Right atrium auricular region (tissue), 2 donors: ENCODE data around the gene PLCD4. TPM values are rescaled to one million over a fixed set of nuclear protein-coding genes. Genes with fewer than 3 reads are reported as not detected.

Experiments
- DNase-seq: peaks from one replicate; pipeline ENCODE4 v3.0.0-alpha.2; 2019; ENCODE audit warnings: low spot score
- H3K27ac ChIP-seq, 2 donors: fragments of 200-600 bp; sonication (generic); 1 replicate in 1 of 2; 2 replicates in 1 of 2; pipeline ENCODE4 v1.5.1; 2016 to 2019
- H3K27me3 ChIP-seq, 2 donors: fragments of 200-600 bp; sonication (generic); one replicate each; pipeline versions ENCODE4 v1.5.1 to v1.6.0; 2017 to 2019
- H3K36me3 ChIP-seq: fragments of 200-600 bp; sonication (generic); one replicate; pipeline ENCODE4 v1.5.1; 2016
- H3K4me1 ChIP-seq, 2 donors: fragments of 200-600 bp; sonication (generic); one replicate each; pipeline versions ENCODE4 v1.5.1 to v1.6.0; 2017 to 2019
- H3K4me3 ChIP-seq, 2 donors: fragments of 200-600 bp; sonication (generic); 1 replicate in 1 of 2; 2 replicates in 1 of 2; pipeline ENCODE4 v1.5.1; 2017 to 2019; ENCODE audit warnings: mild to moderate bottlenecking in 1 of 2, moderate library complexity in 1 of 2
- H3K9me3 ChIP-seq, 2 donors: fragments of 200-600 bp; sonication (generic); one replicate each; pipeline ENCODE4 v1.5.1; 2019
- total RNA-seq, 2 donors: library from RNA; depleted of rRNA; stranded (reverse); fragments of >200 nt; gene quantifications; one replicate each; pipeline ENCODE4 v1.1.0, GENCODE V29; 2016
- TF ChIP-seq, protein P1 (sequence below), 2 donors: fragments of 200-600 bp; sonication (generic); IDR thresholded peaks; one replicate each; pipeline ENCODE4 v1.5.1; 2019; ENCODE audit warnings: antibody characterized with exemption in 2 of 2

PLCD4 gene
- total RNA-seq, 2 donors from 2014 or later: 0.51 to 0.70 TPM

DNA sequence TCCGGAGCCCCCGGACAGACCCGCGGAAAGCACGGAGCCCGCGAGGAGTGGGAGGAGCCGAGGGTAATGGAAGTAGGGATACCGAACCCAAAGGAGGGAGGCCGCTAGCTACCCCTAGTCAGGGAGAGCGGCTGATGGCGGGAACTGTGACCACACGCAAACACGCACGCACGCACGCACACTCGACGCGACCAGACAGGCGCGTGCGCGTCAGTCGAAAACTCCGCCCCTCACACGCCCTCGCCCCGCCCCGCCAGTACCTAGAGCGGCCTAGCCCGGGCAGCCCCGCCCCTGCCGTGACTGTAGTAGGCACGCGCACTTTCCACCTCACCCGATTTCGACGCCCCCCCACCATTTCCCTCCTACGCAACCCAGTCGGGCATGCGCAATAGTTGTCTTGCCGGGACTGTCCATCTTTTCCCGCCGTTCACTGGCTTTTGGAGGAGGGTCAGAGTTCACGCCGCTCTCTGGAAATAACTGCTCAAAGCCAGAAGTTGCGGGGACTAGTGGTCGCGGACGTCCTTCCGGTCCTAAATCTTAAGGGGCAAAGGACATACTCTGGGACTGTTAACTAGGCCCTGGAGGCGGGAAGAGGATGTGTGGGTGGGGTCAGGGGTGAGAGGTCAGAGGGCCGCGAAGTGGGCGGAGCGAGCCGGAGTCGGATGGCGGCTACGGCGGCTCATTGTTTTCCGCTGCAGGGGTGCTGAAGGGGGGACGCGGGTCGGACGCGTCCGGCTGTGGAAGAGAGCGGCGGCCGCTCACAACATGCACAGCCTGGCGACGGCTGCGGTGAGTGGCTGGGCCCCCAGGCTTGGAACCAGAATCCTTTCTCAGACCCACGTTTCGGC lies 39.3 kb upstream of the PLCD4 start, which contains the start of the genes CNOT9 and USP37:
CNOT9 (plus strand) TSS at position 650 of the 848 bp plus-strand sequence; CDS start at position 766, 116 bp downstream.
USP37 (minus strand) TSS at position 162 of the 848 bp plus-strand sequence. CDS start 9,698 bp downstream, outside the sequence.
- peak; percentile 99 for DNase-seq
- TF ChIP-seq, protein P1, sequence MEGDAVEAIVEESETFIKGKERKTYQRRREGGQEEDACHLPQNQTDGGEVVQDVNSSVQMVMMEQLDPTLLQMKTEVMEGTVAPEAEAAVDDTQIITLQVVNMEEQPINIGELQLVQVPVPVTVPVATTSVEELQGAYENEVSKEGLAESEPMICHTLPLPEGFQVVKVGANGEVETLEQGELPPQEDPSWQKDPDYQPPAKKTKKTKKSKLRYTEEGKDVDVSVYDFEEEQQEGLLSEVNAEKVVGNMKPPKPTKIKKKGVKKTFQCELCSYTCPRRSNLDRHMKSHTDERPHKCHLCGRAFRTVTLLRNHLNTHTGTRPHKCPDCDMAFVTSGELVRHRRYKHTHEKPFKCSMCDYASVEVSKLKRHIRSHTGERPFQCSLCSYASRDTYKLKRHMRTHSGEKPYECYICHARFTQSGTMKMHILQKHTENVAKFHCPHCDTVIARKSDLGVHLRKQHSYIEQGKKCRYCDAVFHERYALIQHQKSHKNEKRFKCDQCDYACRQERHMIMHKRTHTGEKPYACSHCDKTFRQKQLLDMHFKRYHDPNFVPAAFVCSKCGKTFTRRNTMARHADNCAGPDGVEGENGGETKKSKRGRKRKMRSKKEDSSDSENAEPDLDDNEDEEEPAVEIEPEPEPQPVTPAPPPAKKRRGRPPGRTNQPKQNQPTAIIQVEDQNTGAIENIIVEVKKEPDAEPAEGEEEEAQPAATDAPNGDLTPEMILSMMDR (IDR thresholded peaks at IDR 0.05): no peak
- Histone ChIP-seq H3K27me3 (no peaks in the 10 kb centered on the region), H3K4me1 (peaks cover 0 to 43% of the 10 kb centered on the region in 2 donors), H3K9me3 (no peaks in the 10 kb centered on the region), H3K36me3 (peaks cover 8% of the 10 kb centered on the region), H3K27ac (peak within 1 kb of the TSS; percentile 97 to 98), H3K4me3 (peak within 1 kb of the TSS; percentile 74 to 81)

DNA sequence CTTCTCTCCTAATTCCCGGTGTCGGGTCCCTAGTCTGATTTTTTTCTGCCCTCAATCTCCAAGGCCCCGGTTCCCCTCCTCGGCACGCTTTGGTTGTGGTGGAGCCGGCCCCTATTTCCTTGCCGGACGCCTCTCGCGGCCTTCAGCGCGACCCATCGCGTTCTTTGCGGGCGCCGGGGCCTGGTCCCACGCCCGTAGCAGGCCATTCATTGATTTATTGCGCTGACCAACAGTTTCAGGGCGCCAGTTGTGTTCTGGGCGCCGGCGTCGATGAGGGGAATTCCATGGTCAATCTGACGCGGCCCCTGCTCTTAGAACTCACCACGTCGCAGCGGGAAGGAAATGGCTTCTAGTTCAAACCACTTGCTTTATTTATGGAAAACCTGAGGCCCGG lies 38.7 kb upstream of the PLCD4 start:
- DNase-seq: peak; percentile 61
- TF ChIP-seq, protein P1 (IDR thresholded peaks at IDR 0.05): no peak
- Histone ChIP-seq H3K36me3 (peaks cover 8% of the 10 kb centered on the region), H3K9me3 (no peaks in the 10 kb centered on the region), H3K4me1 (peaks cover 0 to 49% of the 10 kb centered on the region in 2 donors), H3K4me3 (peak overlapping the region; percentile 74 to 81), H3K27me3 (no peaks in the 10 kb centered on the region), H3K27ac (peak overlapping the region; percentile 97 to 98)

DNA sequence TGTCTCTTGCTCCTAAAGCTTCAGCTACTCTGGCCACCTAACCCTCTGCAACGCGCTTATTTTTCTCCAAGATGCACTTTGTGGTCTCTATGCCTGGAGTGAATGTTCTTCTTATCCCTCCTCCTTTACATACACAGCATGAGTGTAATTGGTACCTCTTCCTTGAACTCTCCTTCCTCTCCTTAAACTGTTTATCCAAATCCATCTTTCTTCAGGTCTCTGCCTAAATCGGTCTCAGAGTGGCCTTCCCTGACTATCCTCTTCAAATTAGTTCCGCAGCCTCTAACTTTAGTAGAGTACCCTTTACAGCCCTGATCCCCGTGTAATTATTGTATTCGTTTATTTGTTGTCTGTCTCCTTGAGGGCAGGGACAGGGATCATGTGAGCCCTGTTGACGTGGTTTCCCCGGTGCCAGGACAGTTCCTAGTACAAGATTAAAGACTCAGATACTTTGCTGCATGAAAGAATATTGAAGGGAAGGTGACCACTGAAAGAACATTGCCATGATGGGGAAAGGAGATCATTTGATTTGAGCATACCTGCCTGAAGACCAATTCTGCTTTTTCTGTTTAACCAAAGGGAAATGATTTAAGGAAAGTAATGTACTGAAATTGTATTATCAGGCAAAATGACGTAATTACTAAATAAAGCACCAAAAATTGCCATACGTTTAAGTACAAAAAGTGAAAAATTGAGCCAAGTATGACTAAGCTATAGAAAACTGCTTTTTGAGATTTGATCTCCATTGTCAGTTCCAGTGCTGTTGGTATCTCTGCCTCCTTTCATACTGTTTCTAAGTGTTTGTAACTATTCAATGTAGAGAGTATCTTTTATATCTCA lies 37.8 kb upstream of the PLCD4 start:
- Histone ChIP-seq H3K27me3 (no peaks in the 10 kb centered on the region), H3K9me3 (no peaks in the 10 kb centered on the region), H3K27ac (peak overlapping the region; percentile 97 to 98), H3K4me3 (peak overlapping the region; percentile 74 to 81), H3K4me1 (peaks cover 0 to 54% of the 10 kb centered on the region in 2 donors), H3K36me3 (peaks cover 8% of the 10 kb centered on the region)
- TF ChIP-seq, protein P1 (IDR thresholded peaks at IDR 0.05): no peak
- no peak for DNase-seq

DNA sequence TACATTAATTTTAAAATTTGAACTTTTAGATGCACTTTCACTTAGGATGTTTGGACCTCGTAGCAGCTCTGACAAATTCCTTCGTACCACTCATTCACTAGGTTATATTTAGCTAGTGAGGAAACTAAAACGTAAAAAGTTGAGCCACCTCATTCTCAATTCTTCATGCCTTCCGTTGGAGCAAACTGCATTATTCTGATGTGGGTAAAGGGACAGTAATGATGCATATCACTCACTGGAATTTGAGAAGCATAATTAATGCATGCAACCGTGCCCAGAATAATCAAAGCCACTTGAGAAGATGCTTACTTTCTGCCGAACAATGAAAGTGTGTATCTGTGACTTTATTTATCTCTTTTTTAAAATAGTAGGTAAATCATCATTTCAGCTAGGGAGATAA lies 36.8 kb upstream of the PLCD4 start:
- TF ChIP-seq, protein P1 (IDR thresholded peaks at IDR 0.05): no peak
- Histone ChIP-seq H3K4me1 (peaks cover 0 to 54% of the 10 kb centered on the region in 2 donors), H3K9me3 (no peaks in the 10 kb centered on the region), H3K4me3 (peak overlapping the region in 1 of 2 donors; percentile 74), H3K27me3 (no peaks in the 10 kb centered on the region), H3K36me3 (peaks cover 8% of the 10 kb centered on the region), H3K27ac (peak overlapping the region; percentile 97 to 98)
- DNase-seq: no peak

DNA sequence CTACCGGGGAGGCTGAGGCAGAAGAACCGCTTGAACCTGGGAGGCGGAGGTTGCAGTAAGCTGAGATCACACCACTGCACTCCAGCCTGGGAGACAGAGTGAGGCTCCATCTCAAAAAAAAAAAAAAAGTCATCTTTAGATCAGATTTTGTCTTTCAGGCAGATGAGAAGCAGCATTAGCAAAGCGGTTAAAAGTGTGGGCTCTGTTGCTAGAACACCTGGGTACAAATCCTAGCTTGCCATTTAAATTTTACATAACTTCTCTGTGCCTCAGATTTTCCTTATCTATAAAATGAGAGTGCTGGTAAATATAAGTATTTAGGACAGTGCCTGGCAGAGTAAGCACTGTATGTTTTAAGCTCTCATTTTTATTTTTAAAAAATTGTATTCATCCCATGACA lies 30.8 kb upstream of the PLCD4 start:
- H3K27me3 ChIP-seq: no peaks in the 10 kb centered on the region
- no peak for DNase-seq
- TF ChIP-seq, protein P1 (IDR thresholded peaks at IDR 0.05): no peak
- H3K27ac ChIP-seq: peak overlapping the region in 1 of 2 donors; percentile 76
- no peaks in the 10 kb centered on the region for H3K9me3 ChIP-seq
- H3K4me1 ChIP-seq: peaks cover 0 to 34% of the 10 kb centered on the region in 2 donors
- peaks cover 16% of the 10 kb centered on the region for H3K36me3 ChIP-seq
- no peak overlapping the region for H3K4me3 ChIP-seq
